ENCODE measurements around the gene KLHDC7A. TPM values are rescaled to one million over a fixed set of nuclear protein-coding genes. Genes with fewer than 3 reads are reported as not detected.

The KLHDC7A gene
- total and polyA plus RNA-seq, 2 donors (not counting 3 experiments of a cell fraction or from before 2014, with no cell fraction given): not detected

GRCh38 chr1:18527921-18528320, 47.2 kb downstream of the KLHDC7A start:
- no peaks in the 10 kb centered on the region for H3K36me3 ChIP-seq (ENCODE audit: control insufficient read depth in 2 of 2, extremely low read depth in 1 of 2, insufficient read depth in 2 of 2, low read length in 2 of 2)
- dilution Hi-C loops (cut with MboI; ENCODE audit: extremely low pct_ligation_motif_present, low sequenced_read_pairs) (no loop called here), intact Hi-C loops (cut with micrococcal nuclease) (no loop called here)
- H3K4me2 ChIP-seq (ENCODE audit: insufficient read depth, low read length): no peak overlapping the region
- ChIA-PET POLR2A (no interaction called here), CTCF (no interaction called here)
- BruUV-seq (replicated peaks): no TSS peak
- no peak overlapping the region for H3K9ac ChIP-seq (replicated peaks; ENCODE audit: extremely low read depth, insufficient read depth, low read length)
- no peak overlapping the region for H2AFZ ChIP-seq (ENCODE audit: low read depth, low read length)
- no peaks in the 10 kb centered on the region for H3K9me3 ChIP-seq (replicated peaks; ENCODE audit: control insufficient read depth, insufficient read depth, low read length)
- H3K4me3 ChIP-seq (replicated peaks in 1 of 3; ENCODE audit: insufficient read depth in 1 of 3, low read depth in 1 of 3, low read length in 3 of 3): no peak overlapping the region
- no peak for DNase-seq (ENCODE audit: low read depth, low spot score)
- TF ChIP-seq POLR2AphosphoS5 (IDR thresholded peaks at IDR 0.05; ENCODE audit: insufficient read depth, low read depth, low read length): no peak
- TF ChIP-seq JUN (IDR thresholded peaks at IDR 0.05; ENCODE audit: borderline replicate concordance, insufficient read depth, insufficient read length, low read depth): no peak
- TF ChIP-seq FOS (IDR thresholded peaks at IDR 0.05; ENCODE audit: borderline replicate concordance, insufficient read depth, low read length): no peak
- TF ChIP-seq MYC (IDR thresholded peaks at IDR 0.05; ENCODE audit: low read depth, low read length): no peak
- TF ChIP-seq CTCF (IDR thresholded peaks at IDR 0.05; ENCODE audit: extremely low read depth in 1 of 2, insufficient read depth in 1 of 2, low read depth in 1 of 2, low read length in 2 of 2): no peak
- no peak for TF ChIP-seq GATA2 (IDR thresholded peaks at IDR 0.05; ENCODE audit: insufficient read depth, insufficient read length, low read depth, low read length)
- TF ChIP-seq, protein P1, sequence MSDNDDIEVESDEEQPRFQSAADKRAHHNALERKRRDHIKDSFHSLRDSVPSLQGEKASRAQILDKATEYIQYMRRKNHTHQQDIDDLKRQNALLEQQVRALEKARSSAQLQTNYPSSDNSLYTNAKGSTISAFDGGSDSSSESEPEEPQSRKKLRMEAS (IDR thresholded peaks at IDR 0.05; ENCODE audit: insufficient read depth, insufficient read length): no peak
- no peak for TF ChIP-seq POLR2A (IDR thresholded peaks at IDR 0.05; ENCODE audit: low read depth, low read length)
- TF ChIP-seq EZH2 (IDR thresholded peaks at IDR 0.05; ENCODE audit: borderline replicate concordance, low read depth, low read length, severe bottlenecking): no peak
- H3K4me1 ChIP-seq (ENCODE audit: control insufficient read depth, extremely low read depth, insufficient read depth, low read length): no peaks in the 10 kb centered on the region
- no peaks in the 10 kb centered on the region for H3K79me2 ChIP-seq (ENCODE audit: control insufficient read depth, insufficient read depth, low read length)
- H4K20me1 ChIP-seq (replicated peaks; ENCODE audit: control insufficient read depth, extremely low read depth, insufficient read depth, low read length): no peaks in the 10 kb centered on the region
- H3K27ac ChIP-seq (ENCODE audit: insufficient read depth, low read depth, low read length): no peak overlapping the region
- FAIRE-seq: no peak
- H3K27me3 ChIP-seq (ENCODE audit: control insufficient read depth in 2 of 2, insufficient read depth in 2 of 2, low read length in 2 of 2): no peaks in the 10 kb centered on the region
- no peaks in the 10 kb centered on the region for H3K9me1 ChIP-seq (replicated peaks; ENCODE audit: control insufficient read depth, extremely low read depth, insufficient read depth, low read length)

All from endothelial cell of umbilical vein (primary cell).